ENCODE measurements around the gene CPNE2. TPM values are rescaled to one million over a fixed set of nuclear protein-coding genes. Genes with fewer than 3 reads are reported as not detected.

Gene CPNE2
- total RNA-seq (10 to 100 TPM; 18.3 to 25.2 TPM), polyA plus RNA-seq (ENCODE audit: insufficient read depth, low read depth, low replicate concordance) (51.8 TPM)
- long read RNA-seq, donor 1, transcript CPNE2-201 (16 exons, 2,645 nt) = major isoform, 5 of 6 reads
- long read RNA-seq, donor 1, partial matches to known transcripts = 0 of 6 reads
- long read RNA-seq, donor 1, other reads (novel, unspliced or antisense) = 0 of 6 reads
- long read RNA-seq, donor 2, partial matches to known transcripts = 0 of 6 reads
- long read RNA-seq, donor 2, other reads (novel, unspliced or antisense) = 0 of 6 reads

GRCh38 chr16:57091975-57092785 is at the start of gene CPNE2:
CPNE2 (plus strand) TSS chr16:57092583; CDS start chr16:57110743, 18,160 bp downstream.
- peak; percentile 48 for DNase-seq

GRCh38 chr16:57043248-57043647 is 49.1 kb upstream of the CPNE2 start:
- H3K36me3 ChIP-seq (ENCODE audit: low read depth, missing control alignments) = no peaks in the 10 kb centered on the region

More at GRCh38 chr16:57091975-57092785, at the start of gene CPNE2:
- Histone ChIP-seq H3K4me1 (peaks cover 9% of the 10 kb centered on the region), H3K9me3 (no peaks in the 10 kb centered on the region), H3K27me3 (no peaks in the 10 kb centered on the region), H3K4me3 (peak within 1 kb of the TSS; percentile 66 to 75), H3K27ac (peak within 1 kb of the TSS; percentile 64 to 74), H3K36me3 (ENCODE audit: low read depth, missing control alignments) (no peaks in the 10 kb centered on the region)
- intact Hi-C loops (cut with DNase I; ENCODE audit: low total_unique reads) = loop anchor here (5.0 to 10.0 kb wide), 2 partner anchors 75 to 203 kb away; no protein-coding TSS in a partner anchor
- TF ChIP-seq CTCF (IDR thresholded peaks at IDR 0.05) (no peak), POLR2A (IDR thresholded peaks at IDR 0.05) (no peak)
- WGBS, 2 donors = 1 to 4% methylated on average over 6 to 50 of the region's 100 CpGs

GRCh38 chr16:57044931-57045693 is 47.3 kb upstream of the CPNE2 start:
- no peaks in the 10 kb centered on the region for H3K27me3 ChIP-seq
- no peak overlapping the region for H3K27ac ChIP-seq
- H3K36me3 ChIP-seq (ENCODE audit: low read depth, missing control alignments) = no peaks in the 10 kb centered on the region
- peaks cover 5% of the 10 kb centered on the region for H3K4me1 ChIP-seq
- TF ChIP-seq CTCF (IDR thresholded peaks at IDR 0.05) (no peak), POLR2A (IDR thresholded peaks at IDR 0.05) (no peak)
- intact Hi-C loops (cut with DNase I; ENCODE audit: low total_unique reads) = no loop called here
- no peak for DNase-seq
- H3K4me3 ChIP-seq = no peak overlapping the region
- no peaks in the 10 kb centered on the region for H3K9me3 ChIP-seq
- WGBS, 2 donors = 80 to 83% methylated on average over 11 to 12 of the region's 12 CpGs

More at GRCh38 chr16:57043248-57043647, 49.1 kb upstream of the CPNE2 start:
- no peak for DNase-seq
- intact Hi-C loops (cut with DNase I; ENCODE audit: low total_unique reads) = no loop called here
- Histone ChIP-seq H3K27me3 (no peaks in the 10 kb centered on the region), H3K4me3 (no peak overlapping the region), H3K4me1 (peaks cover 5% of the 10 kb centered on the region), H3K27ac (no peak overlapping the region), H3K9me3 (no peaks in the 10 kb centered on the region)
- 80 to 95% methylated on average over 9 of the region's 9 CpGs for WGBS, 2 donors
- no peak for TF ChIP-seq CTCF (IDR thresholded peaks at IDR 0.05)
- no peak for TF ChIP-seq POLR2A (IDR thresholded peaks at IDR 0.05)

GRCh38 chr16:57045694-57046381 is 46.5 kb upstream of the CPNE2 start:
- Histone ChIP-seq H3K36me3 (ENCODE audit: low read depth, missing control alignments) (no peaks in the 10 kb centered on the region), H3K4me1 (peaks cover 5% of the 10 kb centered on the region), H3K27me3 (no peaks in the 10 kb centered on the region), H3K4me3 (no peak overlapping the region), H3K9me3 (no peaks in the 10 kb centered on the region), H3K27ac (no peak overlapping the region)
- intact Hi-C loops (cut with DNase I; ENCODE audit: low total_unique reads) = no loop called here
- 45 to 55% methylated on average over 11 to 13 of the region's 13 CpGs for WGBS, 2 donors
- peak; percentile 85 for DNase-seq
- TF ChIP-seq CTCF (IDR thresholded peaks at IDR 0.05) = peak; percentile 8 to 63 (median 46)
- TF ChIP-seq POLR2A (IDR thresholded peaks at IDR 0.05) = no peak

Measured in testis (tissue), 5 donors.